HUDEP-2 (cell line): ENCODE data around the gene STARD13.

Experiments used
- DNase-seq, 76 experiments: peaks; one replicate each; lab custom pipeline; 2025; ENCODE audit not compliant: unreplicated experiment in 76 of 76; lab: John Stamatoyannopoulos, UW

STARD13 gene

GRCh38 chr13:33101835-33102234, 183.7 kb downstream of the STARD13 start:
- DNase-seq, result no peak

- no peak for DNase-seq
These were observed 184.7 kb downstream of the STARD13 start for GRCh38 chr13:33100886-33101285.

GRCh38 chr13:33099860-33100259, 185.7 kb downstream of the STARD13 start:
- DNase-seq, result no peak

- DNase-seq, result no peak
These were observed 188.5 kb downstream of the STARD13 start for GRCh38 chr13:33096886-33097605.

GRCh38 chr13:33092073-33092987, 193.2 kb downstream of the STARD13 start:
- DNase-seq, result no peak

- DNase-seq, result no peak
These were observed 194.2 kb downstream of the STARD13 start for GRCh38 chr13:33091415-33091774.

GRCh38 chr13:33090755-33091414, 194.7 kb downstream of the STARD13 start:
- DNase-seq, result no peak

GRCh38 chr13:33089311-33089710, 196.2 kb downstream of the STARD13 start:
- DNase-seq, result no peak

GRCh38 chr13:33087790-33088189, 197.8 kb downstream of the STARD13 start:
- no peak for DNase-seq

GRCh38 chr13:33087091-33087490, 198.5 kb downstream of the STARD13 start:
- DNase-seq, result no peak

- DNase-seq, result no peak
These were observed 202.5 kb downstream of the STARD13 start for GRCh38 chr13:33083054-33083453.

- no peak for DNase-seq
These were observed 203.9 kb downstream of the STARD13 start for GRCh38 chr13:33081666-33082065.

- no peak for DNase-seq
These were observed 204.5 kb downstream of the STARD13 start for GRCh38 chr13:33080972-33081590.

- no peak for DNase-seq
These were observed 205.6 kb downstream of the STARD13 start for GRCh38 chr13:33079960-33080359.

GRCh38 chr13:33078263-33078662, 207.3 kb downstream of the STARD13 start:
- no peak for DNase-seq

- DNase-seq, result no peak
These were observed 209.3 kb downstream of the STARD13 start for GRCh38 chr13:33076001-33076992.

- DNase-seq, result no peak
These were observed 212.2 kb downstream of the STARD13 start for GRCh38 chr13:33073338-33073737.

- DNase-seq, result no peak
These were observed 212.8 kb downstream of the STARD13 start for GRCh38 chr13:33072759-33073158.

GRCh38 chr13:33072282-33072681, 213.3 kb downstream of the STARD13 start:
- DNase-seq, result no peak

GRCh38 chr13:33070713-33071112, 214.8 kb downstream of the STARD13 start:
- no peak for DNase-seq
